ENCODE data around the gene THBS1.

The THBS1 gene

GRCh38 chr15:39589193-39589814, 8.4 kb downstream of the THBS1 start:
- no peak for DNase-seq (ENCODE audit: low read depth in 2 of 2)

GRCh38 chr15:39589815-39590644, 9.2 kb downstream of the THBS1 start:
- DNase-seq (ENCODE audit: low read depth in 2 of 2): no peak

- DNase-seq (ENCODE audit: low read depth in 2 of 2): no peak
These were observed 10.4 kb downstream of the THBS1 start for GRCh38 chr15:39591141-39591895.

- no peak for DNase-seq (ENCODE audit: low read depth in 2 of 2)
These were observed 11.0 kb downstream of the THBS1 start for GRCh38 chr15:39591896-39592315.

- DNase-seq (ENCODE audit: low read depth in 2 of 2): no peak
These were observed 11.6 kb downstream of the THBS1 start for GRCh38 chr15:39592500-39592899.

GRCh38 chr15:39593071-39593655, 12.3 kb downstream of the THBS1 start:
- DNase-seq (ENCODE audit: low read depth in 2 of 2): no peak

- no peak for DNase-seq (ENCODE audit: low read depth in 2 of 2)
These were observed 13.0 kb downstream of the THBS1 start for GRCh38 chr15:39593656-39594445.

GRCh38 chr15:39594446-39595337, 13.8 kb downstream of the THBS1 start:
- no peak for DNase-seq (ENCODE audit: low read depth in 2 of 2)

GRCh38 chr15:39595338-39596221, 14.7 kb downstream of the THBS1 start:
- no peak for DNase-seq (ENCODE audit: low read depth in 2 of 2)

GRCh38 chr15:39596358-39597051, 15.6 kb downstream of the THBS1 start:
- DNase-seq (ENCODE audit: low read depth in 2 of 2): no peak

- DNase-seq (ENCODE audit: low read depth in 2 of 2): no peak
These were observed 16.5 kb downstream of the THBS1 start for GRCh38 chr15:39597336-39597735.

GRCh38 chr15:39597751-39598185, 16.9 kb downstream of the THBS1 start:
- no peak for DNase-seq (ENCODE audit: low read depth in 2 of 2)

GRCh38 chr15:39598186-39598850, 17.4 kb downstream of the THBS1 start:
- no peak for DNase-seq (ENCODE audit: low read depth in 2 of 2)

GRCh38 chr15:39598958-39599845, 18.3 kb downstream of the THBS1 start:
- DNase-seq (ENCODE audit: low read depth in 2 of 2): no peak

GRCh38 chr15:39599871-39600270, 19.0 kb downstream of the THBS1 start:
- DNase-seq (ENCODE audit: low read depth in 2 of 2): no peak

GRCh38 chr15:39602143-39602542, 21.3 kb downstream of the THBS1 start:
- no peak for DNase-seq (ENCODE audit: low read depth in 2 of 2)

- no peak for DNase-seq (ENCODE audit: low read depth in 2 of 2)
These were observed 24.3 kb downstream of the THBS1 start for GRCh38 chr15:39605146-39605545.

Measured in stimulated activated CD4-positive, alpha-beta T cell treated with anti-CD3 and anti-CD28 coated beads, Interleukin-1b, Interleukin-23, amount 100 ng/mL, for 4 hours (primary cell).